Measurements from ENCODE around the gene ANKEF1.

ANKEF1 gene

DNA sequence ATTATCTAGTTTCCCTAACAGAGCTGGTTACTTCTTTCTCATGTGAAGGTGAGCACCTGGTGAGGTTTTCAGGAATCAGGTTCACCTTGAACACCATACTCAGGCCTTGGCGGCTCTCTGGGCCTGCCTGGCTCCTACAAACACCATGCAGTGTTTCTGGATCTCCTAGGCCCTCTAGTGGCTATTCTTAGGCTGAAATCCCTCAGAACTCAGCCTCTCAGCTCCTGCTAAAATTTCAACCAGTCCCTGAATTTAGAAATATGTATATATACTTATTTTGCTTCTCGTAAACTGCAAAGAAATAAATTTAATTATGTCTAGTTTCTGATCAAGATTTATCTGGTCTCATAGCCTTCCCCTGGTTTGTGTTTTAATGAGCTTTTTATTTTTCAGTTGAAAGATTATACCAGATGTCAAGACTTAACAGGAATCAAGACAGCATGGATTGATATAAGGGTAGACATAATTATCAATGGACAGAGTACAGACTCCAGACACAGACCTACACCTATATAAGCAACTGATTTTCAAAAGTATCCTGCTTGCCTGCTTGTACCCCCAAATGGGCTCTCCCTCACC is 55.9 kb downstream of the ANKEF1 start:
- DNase-seq = peak; percentile 29

DNA sequence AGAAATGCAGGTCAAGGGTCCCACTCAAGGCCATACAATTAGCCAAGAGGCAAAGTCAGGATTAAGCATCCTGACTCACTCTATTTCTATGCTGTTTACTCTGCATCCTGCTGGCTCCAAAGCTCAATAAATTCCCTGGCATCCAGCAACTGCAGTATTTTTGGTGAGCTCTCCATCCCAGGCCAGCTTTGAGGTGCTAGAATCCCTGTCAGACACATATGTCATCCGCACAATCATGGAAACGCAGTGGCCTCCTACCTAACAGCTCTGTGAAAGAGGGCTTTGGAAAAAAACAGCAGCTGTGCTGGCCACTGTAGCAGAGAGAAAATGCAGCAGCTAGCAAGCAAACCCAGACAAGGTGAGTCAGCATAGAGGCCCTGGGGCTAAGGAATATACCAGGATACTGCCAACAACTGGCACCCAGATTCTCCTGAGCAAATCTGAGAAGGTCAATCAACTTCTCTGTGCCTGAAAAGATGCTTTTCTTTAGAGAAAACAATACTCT is 58.4 kb downstream of the ANKEF1 start:
- DNase-seq = peak; percentile 34

DNA sequence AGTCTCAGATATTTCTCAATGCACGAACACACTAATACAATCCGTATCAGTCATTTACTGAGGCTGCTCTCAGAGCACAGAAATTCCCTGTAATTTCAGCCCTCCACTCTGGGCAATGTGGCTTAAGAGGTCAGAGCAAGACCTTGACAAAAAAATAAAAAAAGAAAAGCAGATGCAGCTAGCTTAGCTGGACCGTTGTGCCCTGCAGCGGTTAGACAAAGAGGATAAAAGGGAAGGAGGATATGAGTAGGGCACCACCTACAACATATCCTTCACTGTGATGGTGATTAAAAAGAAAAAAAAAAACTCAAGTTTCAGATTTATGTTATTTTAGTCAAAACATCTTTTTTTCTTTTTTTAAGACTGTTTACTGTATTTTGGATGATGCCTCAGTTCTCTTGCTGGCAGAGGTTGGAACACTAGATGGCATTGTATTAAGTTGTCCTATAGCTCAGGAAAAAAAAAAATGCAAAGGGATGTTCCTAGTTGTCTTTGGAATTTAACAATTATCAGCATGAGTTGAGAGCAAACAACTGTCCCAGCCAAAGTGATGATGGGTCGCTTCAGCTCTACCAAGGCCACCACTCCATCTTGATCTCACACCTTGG is 59.9 kb downstream of the ANKEF1 start:
- DNase-seq = no peak

DNA sequence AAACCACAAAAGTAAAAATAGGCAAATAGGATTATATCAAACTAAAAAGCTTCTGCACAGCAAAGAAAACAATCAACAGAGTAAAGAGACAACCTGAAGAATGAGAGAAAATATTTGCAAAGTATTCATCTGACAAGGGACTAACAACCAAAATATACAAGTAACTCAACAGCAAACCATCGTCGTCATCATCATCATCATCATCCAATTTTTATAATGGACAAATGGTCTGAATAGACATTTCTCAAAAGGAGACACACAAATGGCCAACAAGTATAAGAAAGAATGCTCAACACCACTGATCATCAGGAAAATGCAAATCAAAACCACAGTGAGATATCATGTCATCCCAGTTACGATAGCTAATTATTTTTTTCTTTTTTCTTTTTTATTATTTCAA is 62.0 kb downstream of the ANKEF1 start:
- DNase-seq = no peak

DNA sequence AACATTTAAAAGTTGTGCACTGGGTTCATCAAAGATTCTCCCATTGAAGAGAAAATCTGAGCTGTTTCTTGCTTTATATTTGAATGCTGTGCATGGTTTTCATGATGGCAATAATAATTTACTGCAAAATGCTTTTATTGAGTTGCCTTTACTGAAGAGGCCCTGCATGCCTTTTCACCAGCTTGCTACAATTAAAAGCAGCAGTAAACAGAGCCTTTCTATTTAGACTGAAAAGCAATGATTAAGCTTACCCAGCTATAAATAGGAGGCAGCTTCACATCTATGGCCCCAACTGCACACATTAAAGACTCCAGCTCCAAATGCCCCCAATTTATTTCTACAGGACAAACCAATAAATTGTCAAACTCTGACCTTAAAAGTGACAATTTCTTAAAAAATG is 70.3 kb downstream of the ANKEF1 start:
- DNase-seq = no peak
